ENCODE data around the gene CNOT9.

DNA sequence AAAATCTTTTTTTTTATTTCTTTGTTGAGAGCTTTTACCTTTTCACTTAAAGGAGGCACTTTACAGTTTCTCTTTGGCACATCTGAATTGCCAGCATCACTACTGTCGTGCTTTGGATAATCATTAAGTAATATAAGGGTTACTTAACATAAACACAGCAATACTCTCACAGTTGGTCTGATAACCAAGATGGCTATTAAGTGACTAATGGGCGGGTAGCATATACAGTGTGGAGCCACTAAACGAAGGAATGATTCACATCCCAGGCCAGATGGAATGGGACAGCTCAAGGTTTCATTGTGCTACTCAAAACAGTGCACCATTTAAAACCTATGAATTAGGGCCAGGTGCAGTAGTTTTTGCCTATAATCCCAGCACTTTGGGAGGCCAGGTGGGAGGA, 28.6 kb upstream of the CNOT9 start:
- TF ChIP-seq, protein P1, sequence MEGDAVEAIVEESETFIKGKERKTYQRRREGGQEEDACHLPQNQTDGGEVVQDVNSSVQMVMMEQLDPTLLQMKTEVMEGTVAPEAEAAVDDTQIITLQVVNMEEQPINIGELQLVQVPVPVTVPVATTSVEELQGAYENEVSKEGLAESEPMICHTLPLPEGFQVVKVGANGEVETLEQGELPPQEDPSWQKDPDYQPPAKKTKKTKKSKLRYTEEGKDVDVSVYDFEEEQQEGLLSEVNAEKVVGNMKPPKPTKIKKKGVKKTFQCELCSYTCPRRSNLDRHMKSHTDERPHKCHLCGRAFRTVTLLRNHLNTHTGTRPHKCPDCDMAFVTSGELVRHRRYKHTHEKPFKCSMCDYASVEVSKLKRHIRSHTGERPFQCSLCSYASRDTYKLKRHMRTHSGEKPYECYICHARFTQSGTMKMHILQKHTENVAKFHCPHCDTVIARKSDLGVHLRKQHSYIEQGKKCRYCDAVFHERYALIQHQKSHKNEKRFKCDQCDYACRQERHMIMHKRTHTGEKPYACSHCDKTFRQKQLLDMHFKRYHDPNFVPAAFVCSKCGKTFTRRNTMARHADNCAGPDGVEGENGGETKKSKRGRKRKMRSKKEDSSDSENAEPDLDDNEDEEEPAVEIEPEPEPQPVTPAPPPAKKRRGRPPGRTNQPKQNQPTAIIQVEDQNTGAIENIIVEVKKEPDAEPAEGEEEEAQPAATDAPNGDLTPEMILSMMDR (IDR thresholded peaks at IDR 0.05; ENCODE audit: low read depth, low read length, missing input control), result no peak
- TF ChIP-seq, protein P2, sequence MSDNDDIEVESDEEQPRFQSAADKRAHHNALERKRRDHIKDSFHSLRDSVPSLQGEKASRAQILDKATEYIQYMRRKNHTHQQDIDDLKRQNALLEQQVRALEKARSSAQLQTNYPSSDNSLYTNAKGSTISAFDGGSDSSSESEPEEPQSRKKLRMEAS (IDR thresholded peaks at IDR 0.05), result no peak
- TF ChIP-seq GABPA (IDR thresholded peaks at IDR 0.05 in 1 of 2, conservative IDR thresholded peaks at IDR 0.05 in 1 of 2) (no peak), TAF1 (conservative IDR thresholded peaks at IDR 0.05) (no peak), NR2F2 (IDR thresholded peaks at IDR 0.05) (no peak), YY1 (IDR thresholded peaks at IDR 0.05) (no peak)
